ENCODE data around the gene KRTAP12-3.

DNA sequence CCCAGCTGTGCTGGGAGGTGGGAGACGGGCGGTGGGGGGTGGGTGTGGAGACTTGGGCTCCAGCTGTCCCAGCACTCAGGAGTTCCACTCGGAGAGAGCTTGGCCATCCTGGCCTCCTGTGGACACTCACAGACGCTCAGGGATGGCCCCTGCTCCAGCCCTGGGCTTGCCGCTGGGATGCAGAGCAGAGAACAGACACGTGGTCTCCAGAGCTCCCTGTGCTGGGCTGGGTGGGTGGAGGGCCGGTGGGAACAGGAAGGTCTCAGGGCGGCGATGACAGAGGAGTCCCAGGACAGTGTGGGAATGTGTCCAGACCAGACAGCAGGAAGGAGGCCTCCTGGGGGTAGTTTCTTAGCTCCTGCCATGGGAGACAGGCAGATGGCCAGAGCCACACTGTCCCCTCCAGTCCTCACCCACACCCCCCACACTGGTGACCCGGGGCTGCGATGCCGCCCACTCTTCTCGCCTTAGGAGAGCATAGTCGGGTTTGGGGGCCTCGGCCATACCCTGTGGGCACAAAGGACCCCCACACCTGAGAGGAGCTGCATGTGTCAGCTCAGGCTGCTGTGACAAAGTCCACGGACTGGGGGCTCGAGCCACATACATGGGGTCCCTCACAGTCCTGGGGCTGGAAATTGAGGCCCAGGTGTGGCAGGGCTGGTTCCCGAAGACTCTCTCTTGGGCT, 28.9 kb upstream of the KRTAP12-3 start:
- TF ChIP-seq, protein P1, sequence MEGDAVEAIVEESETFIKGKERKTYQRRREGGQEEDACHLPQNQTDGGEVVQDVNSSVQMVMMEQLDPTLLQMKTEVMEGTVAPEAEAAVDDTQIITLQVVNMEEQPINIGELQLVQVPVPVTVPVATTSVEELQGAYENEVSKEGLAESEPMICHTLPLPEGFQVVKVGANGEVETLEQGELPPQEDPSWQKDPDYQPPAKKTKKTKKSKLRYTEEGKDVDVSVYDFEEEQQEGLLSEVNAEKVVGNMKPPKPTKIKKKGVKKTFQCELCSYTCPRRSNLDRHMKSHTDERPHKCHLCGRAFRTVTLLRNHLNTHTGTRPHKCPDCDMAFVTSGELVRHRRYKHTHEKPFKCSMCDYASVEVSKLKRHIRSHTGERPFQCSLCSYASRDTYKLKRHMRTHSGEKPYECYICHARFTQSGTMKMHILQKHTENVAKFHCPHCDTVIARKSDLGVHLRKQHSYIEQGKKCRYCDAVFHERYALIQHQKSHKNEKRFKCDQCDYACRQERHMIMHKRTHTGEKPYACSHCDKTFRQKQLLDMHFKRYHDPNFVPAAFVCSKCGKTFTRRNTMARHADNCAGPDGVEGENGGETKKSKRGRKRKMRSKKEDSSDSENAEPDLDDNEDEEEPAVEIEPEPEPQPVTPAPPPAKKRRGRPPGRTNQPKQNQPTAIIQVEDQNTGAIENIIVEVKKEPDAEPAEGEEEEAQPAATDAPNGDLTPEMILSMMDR (IDR thresholded peaks at IDR 0.05) = no peak
- TF ChIP-seq POLR2A (IDR thresholded peaks at IDR 0.05) = no peak

All from testis (tissue), 2 donors.